Kidney tubule cell (primary cell): ENCODE data around the gene TOGARAM1.

ENCODE experiments used
- DNase-seq: peaks from one replicate; pipeline ENCODE4 v3.0.0-alpha.2; 2018; ENCODE audit warnings: low spot score

Gene TOGARAM1, protein sequence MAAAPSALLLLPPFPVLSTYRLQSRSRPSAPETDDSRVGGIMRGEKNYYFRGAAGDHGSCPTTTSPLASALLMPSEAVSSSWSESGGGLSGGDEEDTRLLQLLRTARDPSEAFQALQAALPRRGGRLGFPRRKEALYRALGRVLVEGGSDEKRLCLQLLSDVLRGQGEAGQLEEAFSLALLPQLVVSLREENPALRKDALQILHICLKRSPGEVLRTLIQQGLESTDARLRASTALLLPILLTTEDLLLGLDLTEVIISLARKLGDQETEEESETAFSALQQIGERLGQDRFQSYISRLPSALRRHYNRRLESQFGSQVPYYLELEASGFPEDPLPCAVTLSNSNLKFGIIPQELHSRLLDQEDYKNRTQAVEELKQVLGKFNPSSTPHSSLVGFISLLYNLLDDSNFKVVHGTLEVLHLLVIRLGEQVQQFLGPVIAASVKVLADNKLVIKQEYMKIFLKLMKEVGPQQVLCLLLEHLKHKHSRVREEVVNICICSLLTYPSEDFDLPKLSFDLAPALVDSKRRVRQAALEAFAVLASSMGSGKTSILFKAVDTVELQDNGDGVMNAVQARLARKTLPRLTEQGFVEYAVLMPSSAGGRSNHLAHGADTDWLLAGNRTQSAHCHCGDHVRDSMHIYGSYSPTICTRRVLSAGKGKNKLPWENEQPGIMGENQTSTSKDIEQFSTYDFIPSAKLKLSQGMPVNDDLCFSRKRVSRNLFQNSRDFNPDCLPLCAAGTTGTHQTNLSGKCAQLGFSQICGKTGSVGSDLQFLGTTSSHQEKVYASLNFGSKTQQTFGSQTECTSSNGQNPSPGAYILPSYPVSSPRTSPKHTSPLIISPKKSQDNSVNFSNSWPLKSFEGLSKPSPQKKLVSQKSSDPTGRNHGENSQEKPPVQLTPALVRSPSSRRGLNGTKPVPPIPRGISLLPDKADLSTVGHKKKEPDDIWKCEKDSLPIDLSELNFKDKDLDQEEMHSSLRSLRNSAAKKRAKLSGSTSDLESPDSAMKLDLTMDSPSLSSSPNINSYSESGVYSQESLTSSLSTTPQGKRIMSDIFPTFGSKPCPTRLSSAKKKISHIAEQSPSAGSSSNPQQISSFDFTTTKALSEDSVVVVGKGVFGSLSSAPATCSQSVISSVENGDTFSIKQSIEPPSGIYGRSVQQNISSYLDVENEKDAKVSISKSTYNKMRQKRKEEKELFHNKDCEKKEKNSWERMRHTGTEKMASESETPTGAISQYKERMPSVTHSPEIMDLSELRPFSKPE (N-terminal part only)

DNA sequence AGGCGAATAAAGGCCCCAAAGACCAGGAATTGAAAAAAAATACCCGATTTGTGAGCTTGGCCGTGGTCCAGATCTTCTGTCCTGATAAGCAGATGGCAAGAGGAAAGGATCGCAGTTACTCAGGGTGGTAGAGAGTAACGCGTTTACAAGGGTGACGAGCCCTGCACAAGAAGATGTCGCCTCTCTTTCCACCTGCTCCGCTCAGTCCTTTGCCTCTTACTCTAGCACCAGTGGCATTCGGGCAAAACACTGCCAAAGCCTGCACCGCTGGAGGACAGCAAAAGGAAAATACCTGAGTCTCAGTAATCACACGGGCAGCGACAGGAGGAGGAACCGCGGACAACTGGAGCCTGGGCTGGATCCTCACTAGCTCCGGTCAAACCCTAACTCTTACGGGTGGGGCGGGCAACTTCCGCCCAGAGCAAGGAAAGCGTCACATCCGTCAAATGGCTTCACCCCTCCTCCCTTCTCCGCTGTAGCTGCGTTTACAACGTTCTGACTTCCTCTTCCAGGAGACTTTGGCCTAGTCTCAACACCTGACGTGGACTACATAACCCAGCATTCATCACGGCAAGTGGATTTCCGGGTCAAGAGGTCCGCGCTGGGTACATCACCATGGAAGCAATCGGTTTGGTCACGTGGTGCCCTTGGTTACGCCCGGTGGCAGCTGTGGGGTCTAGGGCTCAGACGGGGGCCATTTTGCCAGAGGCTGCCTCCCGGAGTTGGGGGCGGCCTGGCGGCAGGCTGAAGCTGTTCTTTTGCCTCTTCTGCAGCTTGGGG lies at the start of gene TOGARAM1, which contains the start of gene KLHL28:
TSS of gene TOGARAM1 (plus strand) at position 637 of the 780 bp plus-strand sequence. CDS start 232 bp downstream, outside the sequence.
TSS of gene KLHL28 (minus strand) at position 394 of the 780 bp plus-strand sequence. CDS start 16,019 bp downstream, outside the sequence.
- DNase-seq = peak; percentile 100

DNA sequence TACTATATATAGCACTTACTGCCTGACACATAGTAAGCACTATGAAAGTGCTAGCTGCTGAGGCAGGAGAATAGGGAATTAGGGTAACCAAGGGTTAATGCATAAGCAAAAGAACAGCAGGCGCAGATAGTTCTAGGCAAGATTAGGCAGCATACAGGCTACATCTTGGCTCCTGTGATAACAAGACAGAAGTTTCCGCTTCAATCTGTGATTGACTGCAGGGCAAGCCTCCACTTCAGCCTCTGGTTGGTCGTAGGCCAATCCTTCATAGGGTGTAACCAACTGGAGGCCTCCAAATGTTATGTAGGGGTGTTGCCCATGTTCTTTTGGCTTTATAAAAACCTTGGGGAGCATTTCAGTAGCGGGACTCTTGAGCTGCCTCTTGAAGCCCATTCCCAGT lies 47.1 kb upstream of the TOGARAM1 start:
- DNase-seq = no peak

DNA sequence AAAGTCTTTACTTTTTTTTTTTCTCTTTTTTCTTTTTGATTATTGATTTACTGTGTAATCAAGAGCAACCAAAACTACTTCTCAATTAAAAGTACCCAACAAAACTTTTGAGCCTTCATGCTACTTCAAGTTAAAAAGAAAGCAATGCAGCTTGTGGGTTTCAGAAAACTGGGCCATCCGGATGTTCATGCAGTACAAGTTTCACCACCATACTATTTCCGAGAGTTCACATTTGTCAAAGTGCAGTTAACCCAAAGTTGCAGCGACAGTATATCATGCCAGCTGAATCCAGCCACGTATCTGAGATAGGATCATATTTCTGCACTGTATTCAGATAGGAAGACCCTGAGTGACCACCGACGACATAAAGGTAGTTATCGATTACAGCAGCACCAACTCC lies 33.2 kb upstream of the TOGARAM1 start:
- DNase-seq = no peak

DNA sequence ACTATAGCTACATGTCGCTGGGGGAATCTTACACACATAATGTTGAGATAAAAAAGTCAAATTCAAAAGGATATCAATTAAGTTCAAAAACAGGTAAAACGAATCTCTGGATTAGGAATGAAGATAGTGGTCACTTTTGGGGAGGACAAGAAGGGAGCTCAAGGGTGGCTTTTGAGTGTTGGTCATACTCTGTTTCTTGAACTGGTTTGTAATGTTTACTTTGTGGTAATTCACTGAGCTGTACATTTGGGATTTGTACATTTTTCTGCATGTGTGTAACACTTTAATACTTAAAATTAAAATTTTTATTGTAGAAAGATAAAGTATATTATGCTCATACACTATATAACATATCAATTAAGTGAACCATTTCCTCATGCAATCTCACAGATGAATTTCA lies 26.8 kb upstream of the TOGARAM1 start:
- DNase-seq = no peak

DNA sequence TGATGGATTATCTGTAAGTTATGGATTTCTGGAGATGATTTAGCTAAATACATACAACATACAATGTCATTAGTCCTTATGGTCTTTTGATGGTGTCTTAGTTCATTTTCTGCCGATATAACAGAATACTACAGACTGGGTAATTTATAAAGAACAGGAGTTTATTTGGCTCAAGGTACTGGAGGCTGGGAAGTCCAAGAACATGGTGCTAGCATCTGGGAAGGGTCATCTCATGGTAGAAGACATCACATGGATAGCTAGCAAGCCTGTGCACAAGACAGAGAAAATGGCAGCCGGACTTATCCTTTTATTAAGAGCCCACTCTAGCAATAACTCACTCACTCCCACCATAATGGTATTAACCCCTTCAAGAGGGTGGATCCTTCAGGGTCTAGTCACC lies 24.4 kb upstream of the TOGARAM1 start:
- DNase-seq = no peak

DNA sequence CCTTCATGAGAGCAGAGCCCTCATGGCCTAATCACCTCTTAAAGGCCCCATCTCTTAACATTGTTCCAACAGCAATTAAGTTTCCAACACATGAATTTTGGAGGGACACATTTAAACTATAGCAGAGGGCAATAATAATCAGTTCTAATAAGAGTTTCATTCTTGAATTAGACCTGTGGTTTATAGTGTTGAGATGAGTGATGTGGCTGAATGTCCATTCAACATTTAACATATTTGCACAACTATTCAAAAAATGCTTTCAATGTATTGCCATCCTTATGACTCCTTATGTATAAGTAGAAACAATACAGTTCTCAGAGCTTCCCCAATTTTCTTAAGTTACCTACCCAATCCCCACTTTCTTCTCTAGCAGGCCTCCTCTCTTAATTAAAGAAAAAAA lies 21.8 kb upstream of the TOGARAM1 start:
- no peak for DNase-seq

DNA sequence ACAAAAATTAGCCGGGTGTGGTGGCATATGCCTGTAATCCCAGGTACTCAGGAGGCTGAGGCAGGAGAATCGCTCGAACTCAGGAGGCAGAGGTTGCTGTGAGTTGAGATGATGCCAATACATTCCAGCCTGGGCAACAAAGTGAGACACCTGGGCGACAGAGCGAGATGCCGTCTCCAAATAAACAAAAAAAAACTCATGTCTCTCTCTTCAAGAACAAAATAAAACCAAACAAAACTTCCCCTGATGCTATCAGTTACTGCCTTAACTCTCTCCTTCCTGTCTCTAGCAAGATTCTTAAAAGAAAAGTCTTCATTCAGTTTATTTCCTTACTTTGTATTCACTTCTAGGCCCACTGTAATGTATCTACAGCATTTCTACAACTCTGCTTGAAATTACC lies 21.0 kb upstream of the TOGARAM1 start:
- no peak for DNase-seq

DNA sequence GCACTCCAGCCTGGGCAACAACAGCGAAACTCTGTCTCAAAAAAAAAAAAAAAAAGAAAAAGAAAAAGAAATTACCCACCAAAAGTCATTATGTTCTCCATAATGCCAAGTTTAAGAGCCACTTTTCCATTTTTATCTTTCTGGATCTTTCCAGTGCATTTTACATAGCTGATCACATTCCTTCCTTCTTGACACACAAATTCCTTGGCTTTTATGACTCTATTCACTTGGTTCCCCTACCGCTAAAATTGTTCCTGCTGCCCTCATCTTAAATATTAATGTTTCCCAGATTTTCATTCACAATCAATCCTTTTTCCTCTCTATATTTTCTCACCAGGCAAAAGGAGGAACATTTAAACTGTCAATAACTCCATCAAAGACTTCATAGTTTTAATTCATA lies 20.4 kb upstream of the TOGARAM1 start:
- no peak for DNase-seq

DNA sequence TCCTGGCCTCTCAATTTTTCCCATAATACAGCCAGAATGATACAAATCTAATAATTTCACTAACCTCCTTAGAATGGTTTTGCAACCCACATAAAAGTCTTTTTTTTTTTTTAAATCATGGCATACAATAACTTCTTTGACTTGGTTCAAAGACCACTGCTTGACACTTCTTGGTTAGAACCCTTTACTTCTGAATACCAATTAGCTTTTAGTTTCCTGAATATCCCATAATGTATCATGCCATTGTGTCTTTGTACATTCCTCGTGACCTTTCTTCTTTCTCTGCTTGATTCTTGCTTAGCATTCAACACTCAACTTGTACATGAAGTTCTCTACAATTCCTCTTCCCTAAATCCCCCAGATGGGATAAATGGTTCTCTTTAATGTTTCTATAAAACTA lies 19.6 kb upstream of the TOGARAM1 start:
- no peak for DNase-seq

DNA sequence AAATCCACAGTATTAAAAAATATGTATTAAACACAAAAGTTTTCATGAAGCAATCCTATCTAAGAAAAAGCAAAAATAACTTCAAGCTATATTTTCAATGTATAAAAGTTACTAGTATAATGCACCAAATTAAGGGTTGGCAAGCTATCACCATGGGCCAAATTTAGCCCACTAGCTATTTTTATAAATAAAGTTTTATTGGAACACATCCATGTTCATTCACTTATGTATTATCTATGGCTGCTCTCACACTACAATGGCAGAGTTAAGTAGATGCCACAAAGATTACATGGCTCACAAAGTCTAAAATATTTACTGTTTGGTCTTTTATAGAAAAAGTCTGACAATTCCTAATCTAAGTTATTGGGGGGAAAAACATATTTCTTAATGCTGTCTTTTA lies 17.9 kb upstream of the TOGARAM1 start:
- no peak for DNase-seq

DNA sequence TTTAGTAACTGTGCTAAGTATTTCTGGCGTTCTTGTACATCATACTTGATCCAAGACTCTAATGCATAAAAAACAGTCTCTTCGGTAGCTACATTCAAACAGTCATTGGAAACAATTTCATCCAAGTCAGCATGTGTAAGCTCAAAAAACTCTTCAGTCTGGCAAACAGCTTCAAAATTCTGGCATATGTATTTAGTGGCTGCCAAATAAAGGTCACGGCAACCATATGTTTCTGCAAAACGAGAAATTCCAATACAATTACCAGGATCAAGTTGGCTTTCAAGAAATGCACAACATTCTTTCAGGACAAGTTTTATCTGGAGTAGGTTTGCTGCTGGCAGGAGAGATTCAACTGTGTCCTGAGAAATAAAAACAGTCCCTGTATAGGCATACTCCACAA lies 16.7 kb upstream of the TOGARAM1 start:
- no peak for DNase-seq

DNA sequence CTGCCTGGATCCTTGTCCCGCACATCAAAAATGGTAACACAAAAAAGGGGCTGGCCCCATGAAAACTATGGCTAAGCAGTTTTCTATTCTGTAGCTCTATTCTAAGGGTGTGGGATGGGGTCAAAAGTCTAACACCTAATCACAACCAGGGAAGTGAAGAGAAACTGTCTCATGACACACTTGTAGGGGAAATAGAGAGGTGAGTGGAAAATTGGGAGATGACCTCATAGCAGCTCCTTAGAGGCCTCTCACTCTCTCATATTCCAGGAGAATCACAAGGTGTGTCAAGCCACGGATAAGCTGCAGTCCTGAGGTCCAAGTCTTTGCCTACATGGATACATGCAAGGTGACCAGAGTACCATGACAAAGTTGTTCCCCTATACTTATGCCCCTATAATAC lies 10.9 kb upstream of the TOGARAM1 start:
- no peak for DNase-seq

DNA sequence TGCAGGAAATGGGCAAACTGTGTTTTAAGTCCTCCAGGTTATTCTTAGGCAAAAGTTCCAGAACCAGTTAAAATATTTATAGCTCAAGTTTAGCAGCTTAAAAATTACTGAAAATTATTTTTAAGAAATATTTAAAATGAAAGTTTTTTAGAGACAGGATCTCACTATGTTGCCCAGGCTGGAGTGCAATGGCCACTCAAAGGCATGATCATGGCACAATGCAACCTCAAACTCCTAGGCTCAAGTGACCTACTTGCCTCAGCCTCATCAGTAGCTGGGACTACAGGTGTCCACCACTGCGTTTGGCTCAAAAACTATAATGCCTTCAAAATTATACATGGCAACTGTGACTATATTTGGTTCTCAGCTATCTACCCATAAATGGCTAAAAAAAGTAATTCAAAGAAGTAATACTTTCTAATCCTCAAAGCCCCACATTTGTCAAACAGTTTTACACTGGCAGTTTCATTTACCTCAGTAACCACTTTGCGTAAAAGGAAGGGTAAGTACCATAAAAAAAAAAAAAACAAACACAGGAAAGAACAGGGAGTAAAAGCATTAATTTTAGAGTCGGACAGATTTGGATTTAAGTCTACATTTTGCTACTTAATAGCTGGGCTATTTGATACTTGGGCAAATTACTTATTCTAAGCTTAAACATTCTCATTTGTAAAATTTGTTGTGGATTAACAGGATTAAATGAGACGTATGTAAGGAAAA lies 9.4 kb upstream of the TOGARAM1 start:
- DNase-seq = no peak

DNA sequence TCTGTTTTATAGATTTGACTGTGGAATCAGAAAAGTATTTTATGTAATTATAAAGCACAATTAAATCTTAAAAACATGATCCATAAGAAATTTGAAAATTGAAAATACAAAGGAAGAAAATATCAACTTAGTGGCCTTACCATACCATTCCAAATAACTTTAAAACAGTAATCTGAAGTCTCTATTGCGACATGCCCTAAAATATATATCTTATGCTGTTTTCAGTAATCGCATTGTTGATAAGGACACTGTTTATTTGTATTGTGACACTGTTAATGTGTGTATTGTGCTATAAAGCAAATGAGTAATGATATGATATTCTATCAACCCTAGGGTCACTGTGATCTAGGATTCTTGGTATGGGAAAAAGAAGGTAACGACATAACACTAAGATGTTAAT lies 7.2 kb upstream of the TOGARAM1 start:
- no peak for DNase-seq

DNA sequence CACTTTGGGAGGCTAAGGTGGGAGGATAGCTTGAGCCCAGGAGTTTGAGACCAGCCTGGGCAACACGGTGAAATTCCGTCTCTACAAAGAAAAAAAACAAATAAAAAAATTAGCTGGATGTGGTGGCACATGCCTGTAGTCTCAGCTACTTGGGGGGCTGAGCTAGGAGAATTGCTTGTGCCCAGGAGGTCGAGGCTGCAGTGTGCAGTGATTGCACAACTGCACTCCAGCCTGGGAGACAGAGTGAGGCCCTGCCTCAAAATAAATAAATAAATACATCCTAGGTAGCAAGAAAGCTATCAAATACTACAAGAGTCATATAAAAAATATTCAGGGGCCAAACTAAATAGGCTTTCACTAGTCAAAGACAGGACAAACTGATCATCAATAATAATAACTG lies 6.5 kb upstream of the TOGARAM1 start:
- DNase-seq = no peak

DNA sequence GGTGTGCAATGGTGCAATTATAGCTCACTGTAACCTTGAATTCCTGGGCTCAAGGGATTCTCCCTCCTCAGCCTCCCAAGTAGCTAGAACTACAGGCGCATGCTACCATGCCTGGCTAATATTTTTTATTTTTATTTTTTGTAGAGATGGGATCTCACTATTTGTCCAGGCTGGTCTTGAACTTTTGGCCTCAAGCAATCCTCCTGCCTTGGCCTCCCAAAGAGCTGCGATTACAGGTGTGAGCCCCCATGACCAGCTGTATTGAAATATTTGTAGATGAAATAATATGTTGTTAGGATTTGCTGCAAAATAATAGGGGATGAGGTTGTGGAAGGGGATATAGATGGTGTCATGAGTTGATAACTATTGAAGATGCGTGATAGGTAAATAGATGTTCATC lies 5.1 kb upstream of the TOGARAM1 start:
- no peak for DNase-seq

DNA sequence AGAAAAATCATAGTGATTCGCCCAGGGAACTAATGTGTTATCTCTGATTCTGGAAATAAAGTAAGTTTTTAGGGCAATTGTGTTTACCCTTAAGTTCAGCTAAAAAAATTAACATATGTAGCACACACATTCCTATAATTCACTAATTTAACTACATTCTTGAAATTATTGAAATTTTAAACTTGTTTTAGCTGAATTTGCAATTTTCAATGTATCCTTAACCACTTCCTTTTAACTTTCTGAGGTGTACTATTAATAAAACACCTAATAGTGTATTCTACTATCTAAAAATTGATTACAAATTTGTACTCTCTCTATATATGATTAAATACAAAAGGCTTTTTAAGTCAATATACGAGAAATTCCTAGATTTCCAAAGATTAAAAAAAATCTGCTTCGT lies 2.5 kb upstream of the TOGARAM1 start:
- no peak for DNase-seq

DNA sequence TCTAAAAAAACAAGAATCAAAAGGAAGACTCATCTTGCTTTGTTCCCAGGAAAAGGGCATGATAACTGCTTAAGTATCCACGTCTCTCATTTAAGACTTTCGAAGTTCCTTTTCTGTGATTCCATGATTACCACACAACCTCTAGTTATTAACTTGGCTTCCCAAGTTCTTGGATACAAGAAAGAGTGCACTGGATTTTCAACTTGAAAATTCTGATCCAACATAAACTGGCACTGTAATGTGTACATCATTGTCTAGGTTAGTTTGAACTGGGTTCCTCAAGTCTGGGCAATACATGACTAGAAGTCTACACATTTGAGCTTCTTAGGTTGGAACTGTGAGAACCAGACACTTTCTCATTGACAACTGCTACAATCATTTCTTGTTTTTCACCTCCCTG lies 1.8 kb upstream of the TOGARAM1 start:
- peak; percentile 5 for DNase-seq

DNA sequence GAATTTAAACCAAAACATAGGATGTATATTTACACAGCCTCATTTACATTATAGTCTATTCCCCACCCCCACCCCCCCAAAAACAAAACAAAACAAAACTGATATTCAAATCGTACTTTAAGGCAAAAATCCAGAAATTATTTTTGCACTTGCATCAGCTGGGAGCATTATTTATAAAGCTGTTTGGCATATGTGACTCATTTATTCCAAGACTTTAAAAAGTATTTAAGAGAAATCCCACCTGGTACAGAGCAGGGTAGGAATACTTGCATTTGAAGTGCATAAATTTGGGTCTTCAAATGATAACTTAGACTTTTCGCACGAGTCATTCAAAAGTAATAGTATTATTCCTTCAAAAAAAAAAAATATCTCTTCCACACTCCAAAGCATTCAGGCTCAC lies 1.3 kb upstream of the TOGARAM1 start:
- DNase-seq = no peak

DNA sequence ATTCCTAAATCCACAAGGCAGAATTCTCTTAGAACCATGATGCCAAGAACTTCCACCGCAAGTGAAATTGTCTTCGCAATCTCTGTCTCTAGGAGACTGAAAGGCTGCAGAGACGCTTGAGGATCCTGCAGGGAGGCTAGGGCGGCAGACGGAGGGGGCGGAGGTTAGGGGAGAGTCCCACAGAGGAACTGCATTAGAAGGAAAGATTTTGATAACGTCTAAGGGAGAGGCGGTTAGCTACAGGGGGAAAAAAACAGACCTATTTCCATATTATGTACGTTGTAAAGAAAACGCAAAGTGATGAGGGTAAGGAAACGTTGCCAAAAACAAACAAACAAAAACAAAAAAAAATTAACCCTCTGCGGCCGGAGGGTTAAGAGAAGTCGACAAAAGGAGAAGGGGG lies 838 bp upstream of the TOGARAM1 start:
- DNase-seq = peak; percentile 55
